Kidney capillary endothelial cell (primary cell): Measurements from ENCODE around the gene ZNF304.

ENCODE experiments used
- DNase-seq: peaks from one replicate; pipeline ENCODE4 v3.0.0-alpha.2; 2018; ENCODE audit warnings: low spot score

The ZNF304 gene

GRCh38 chr19:57350877-57351805 is at the start of gene ZNF304:
TSS of gene ZNF304 (plus strand) at chr19:57351271. CDS start at chr19:57351665, 394 bp downstream.
- peak; percentile 90 for DNase-seq

GRCh38 chr19:57302020-57302465 is 49.0 kb upstream of the ZNF304 start:
- DNase-seq = no peak

GRCh38 chr19:57302727-57303401 is 48.2 kb upstream of the ZNF304 start:
- DNase-seq = no peak

GRCh38 chr19:57305056-57305455 is 46.0 kb upstream of the ZNF304 start:
- no peak for DNase-seq

GRCh38 chr19:57308514-57308913 is 42.6 kb upstream of the ZNF304 start:
- DNase-seq = no peak

- DNase-seq = no peak
These were observed 40.3 kb upstream of the ZNF304 start for GRCh38 chr19:57310792-57311191.

DNA sequence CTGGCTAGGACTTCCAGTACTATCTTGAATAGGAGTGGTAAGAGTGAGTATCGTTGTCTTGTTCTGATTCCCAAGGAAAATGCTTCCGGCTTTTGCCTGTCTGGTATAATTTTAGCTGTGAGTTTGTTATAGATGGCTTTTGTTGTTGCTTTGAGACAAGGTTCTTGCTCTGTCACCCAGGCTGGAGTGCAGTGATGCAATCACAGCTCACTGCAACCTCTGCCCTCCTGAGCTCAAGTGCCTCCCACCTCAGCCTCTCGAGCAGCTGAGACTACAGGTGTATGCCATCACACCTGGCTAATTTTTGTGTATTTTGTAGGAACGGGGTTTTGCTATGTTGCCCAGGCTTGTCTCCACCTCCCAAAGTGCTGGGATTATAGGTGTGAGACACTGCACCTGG is 36.9 kb upstream of the ZNF304 start:
- no peak for DNase-seq

- no peak for DNase-seq
These were observed 33.6 kb upstream of the ZNF304 start for GRCh38 chr19:57317503-57317902.

GRCh38 chr19:57319869-57320179 is 31.2 kb upstream of the ZNF304 start:
- no peak for DNase-seq

DNA sequence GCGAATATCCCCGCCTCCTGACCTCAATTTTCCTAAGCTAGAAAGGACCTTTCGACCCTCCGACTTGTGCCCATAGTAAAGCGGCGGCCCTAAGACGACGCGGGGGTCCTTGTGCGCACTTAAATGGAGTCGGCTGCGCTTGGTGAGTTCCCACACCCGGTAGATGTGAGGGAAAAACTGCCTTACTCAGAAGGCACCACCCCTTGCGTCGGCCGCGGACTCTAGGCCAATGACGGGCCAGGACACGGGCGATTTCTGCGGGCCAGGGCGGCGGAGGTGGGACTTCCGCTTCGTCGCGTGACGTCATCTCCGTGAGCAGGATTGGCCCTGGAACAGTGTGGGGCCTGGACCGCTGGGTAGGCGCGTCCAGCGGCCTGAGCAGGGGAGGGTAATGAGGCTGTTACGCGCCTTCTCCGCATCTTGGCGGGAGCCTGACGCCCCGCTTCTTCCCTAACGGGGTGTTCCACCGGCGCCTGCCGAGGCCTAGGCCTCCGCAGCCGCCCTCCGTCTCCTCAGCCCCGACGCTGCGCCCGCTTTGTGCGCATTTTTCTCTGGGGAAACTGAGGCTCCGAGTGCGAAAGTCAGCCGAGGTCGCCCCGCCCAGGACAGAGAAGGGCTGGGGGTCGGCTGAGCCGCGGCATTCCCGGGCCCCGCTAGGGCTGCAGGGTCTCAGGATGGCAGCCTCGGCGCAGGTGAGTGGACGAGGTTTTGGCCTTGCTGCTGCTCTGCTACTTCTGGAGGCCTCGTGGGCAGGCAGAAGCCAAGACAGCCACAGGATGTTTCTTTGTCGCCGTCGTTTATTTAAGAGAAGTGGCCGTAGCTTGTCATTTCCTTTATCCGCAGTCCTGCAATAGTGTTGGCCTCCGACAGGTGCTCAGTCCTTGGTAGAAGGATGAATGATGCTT is 30.6 kb upstream of the ZNF304 start, which contains the start of gene ZNF543:
Gene ZNF543, plus strand, starts transcription at position 293 of the 905 bp plus-strand sequence. Its CDS starts 382 bp downstream, at position 675.
- peak; percentile 89 for DNase-seq

- DNase-seq = no peak
These were observed 30.0 kb upstream of the ZNF304 start for GRCh38 chr19:57321116-57321515.

DNA sequence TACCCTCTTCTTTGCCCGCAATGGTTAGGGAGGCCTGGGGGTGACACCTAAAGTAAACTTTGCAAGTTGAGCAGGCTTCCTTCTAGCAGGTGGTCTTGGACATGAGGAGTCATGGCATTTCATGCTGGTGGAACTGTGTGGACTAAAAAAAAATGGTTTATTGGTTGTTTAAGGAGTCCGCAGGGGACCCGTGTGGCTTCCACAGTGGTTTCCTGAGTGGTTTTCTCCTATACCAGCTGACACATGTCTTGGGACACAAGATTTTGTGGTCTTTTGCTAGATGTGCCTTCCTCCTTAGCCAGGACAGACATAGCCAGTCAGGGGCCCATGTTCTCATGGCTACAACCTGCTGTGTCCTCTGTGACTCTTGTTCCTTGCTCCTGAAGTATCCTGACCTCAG is 29.3 kb upstream of the ZNF304 start:
- DNase-seq = no peak

DNA sequence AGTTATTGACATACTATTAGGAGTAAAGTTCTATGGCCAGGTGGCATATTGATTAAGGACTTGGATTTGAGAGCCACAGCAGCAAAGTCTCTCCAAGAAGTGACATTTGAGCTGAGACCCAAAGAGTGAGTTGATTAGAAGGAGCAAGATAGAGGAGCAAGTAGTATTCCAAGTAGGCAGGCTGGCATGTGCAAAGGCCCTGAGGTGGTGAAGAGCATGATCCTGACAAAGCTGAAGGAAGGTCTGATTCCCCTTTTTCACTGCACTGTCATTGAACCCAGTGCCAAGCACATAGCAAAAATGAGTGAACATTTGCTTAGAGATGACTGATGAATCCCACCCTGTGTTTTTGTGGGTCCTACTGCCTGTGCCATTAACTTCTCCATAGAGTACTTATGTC is 26.1 kb upstream of the ZNF304 start:
- no peak for DNase-seq

DNA sequence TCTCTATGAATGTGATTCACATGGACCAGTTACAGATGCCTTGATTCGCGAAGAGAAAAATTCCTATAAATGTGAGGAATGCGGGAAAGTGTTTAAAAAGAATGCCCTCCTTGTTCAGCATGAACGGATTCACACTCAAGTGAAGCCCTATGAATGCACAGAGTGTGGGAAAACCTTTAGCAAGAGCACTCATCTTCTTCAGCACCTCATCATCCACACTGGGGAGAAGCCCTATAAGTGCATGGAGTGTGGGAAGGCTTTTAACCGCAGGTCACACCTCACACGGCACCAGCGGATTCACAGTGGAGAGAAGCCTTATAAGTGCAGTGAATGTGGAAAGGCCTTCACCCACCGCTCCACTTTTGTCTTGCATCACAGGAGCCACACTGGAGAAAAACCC is 23.1 kb upstream of the ZNF304 start:
- no peak for DNase-seq

GRCh38 chr19:57334191-57334590 is 16.9 kb upstream of the ZNF304 start:
- DNase-seq = no peak

GRCh38 chr19:57338877-57339276 is 12.2 kb upstream of the ZNF304 start:
- DNase-seq = no peak

DNA sequence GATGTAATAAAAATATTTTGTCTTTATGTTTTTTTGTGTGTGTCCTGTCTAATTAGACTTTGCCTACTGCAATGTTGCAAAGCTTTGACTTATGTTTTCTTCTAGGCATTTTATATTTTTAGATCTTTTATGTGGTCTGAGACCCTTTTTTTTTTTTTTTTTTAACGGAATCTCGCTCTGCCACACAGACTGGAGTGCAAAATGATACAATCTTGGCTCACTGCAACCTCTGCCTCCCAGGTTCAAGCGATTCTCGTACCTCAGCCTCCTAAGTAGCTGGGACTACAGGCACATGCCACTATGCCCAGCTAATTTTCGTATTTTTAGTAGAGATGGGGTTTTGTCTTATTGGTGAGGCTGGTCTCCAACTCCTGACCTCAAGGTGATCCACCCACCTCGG is 8.5 kb upstream of the ZNF304 start:
- no peak for DNase-seq

DNA sequence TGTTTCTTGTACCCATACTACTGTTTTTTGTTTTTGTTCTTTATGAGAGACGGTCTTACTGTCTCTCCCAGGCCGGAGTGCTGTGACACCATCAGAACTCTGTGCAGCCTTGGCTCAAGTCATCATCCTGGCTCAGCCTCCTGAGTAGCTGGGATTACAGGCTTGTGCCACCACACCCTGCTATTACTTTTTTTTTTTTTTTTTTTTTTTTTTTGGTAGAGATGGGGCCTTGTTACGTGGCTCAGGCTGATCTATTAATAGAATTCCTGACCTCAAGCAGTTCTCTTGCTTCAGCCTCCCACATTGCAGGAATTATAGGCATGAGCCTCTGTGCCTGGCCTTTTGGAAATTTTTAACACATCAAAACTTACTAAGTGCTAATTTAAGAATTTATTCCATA is 2.9 kb upstream of the ZNF304 start:
- no peak for DNase-seq

GRCh38 chr19:57351867-57352266 is 796 bp downstream of the ZNF304 start:
- no peak for DNase-seq

GRCh38 chr19:57355916-57356315 is 4.8 kb downstream of the ZNF304 start:
- no peak for DNase-seq

- no peak for DNase-seq
These were observed 6.3 kb downstream of the ZNF304 start for GRCh38 chr19:57357406-57357805.

GRCh38 chr19:57359300-57359699 is 8.2 kb downstream of the ZNF304 start:
- no peak for DNase-seq
